SIG-M5 treated with dmso at 0.1 percent for 504 hours (cell line): ENCODE results near the gene UQCRH.
A peak's percentile ranks its signal among the peaks of the same experiment; 100 is the strongest.

ENCODE experiments used
- DNase-seq: peaks from one replicate; lab custom pipeline; 2025; ENCODE audit not compliant: unreplicated experiment; lab: John Stamatoyannopoulos, UW

Gene UQCRH

DNA sequence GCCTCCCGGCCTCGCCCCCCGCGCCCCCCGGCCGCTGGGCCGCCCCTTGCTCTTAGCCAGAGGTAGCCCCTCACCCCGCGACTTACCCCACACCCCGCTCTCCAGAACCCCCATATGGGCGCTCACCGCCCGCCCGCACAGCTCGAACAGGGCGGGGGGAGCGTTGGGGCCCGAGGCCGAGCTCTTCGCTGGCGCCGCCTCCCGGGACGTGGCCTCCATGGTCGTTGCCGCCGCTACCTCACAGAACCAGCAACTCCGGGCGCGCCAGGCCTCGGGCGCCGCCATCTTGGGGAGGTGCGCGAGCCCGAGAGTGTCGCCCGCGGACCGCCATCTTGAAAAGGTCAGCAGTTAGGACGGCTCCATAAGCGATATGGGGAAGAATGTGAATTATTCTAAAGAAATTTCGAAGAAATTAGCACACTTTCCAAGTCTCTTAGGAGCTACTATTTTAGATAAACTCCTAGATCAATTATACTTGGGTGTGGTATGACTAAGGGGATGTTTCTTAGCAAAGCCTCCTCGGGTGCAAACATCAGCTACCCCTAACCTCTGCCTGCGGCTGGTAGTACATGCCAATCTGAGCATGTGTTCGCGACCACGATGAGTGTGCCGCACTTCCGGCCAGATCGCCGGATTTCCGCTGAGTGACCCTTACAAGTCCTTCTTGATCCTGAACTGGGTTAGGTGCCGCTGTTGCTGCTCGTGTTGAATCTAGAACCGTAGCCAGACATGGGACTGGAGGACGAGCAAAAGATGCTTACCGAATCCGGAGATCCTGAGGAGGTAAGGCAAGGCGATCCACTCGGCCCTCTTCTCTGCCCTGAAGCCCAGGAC is at the start of gene UQCRH, which contains the start of gene LRRC41:
Gene UQCRH (plus strand): TSS at position 661 of the 834 bp plus-strand sequence. CDS start 69 bp downstream, at position 730.
Gene LRRC41 (minus strand): TSS at position 579 of the 834 bp plus-strand sequence. CDS start 294 bp downstream, at position 285.
- DNase-seq, result peak; percentile 92

DNA sequence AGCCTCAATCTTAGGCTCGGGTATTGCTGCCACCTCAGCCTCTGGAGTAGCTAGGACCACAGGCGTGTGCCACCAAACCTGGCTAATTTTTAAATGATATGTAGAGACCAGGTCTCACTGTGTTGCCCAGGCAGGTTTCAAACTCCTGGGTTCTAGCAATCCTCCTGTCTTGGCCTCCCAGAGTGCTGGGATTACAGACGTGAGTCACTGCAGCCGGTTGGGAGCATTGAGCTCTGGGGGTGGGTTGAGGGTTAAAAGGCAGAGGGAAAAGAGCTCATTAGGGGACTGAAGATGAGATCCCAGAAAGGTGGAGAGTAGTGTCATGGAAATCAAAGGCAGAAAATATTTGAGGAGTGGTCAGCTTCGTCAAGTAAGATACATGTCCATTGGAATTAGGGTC is 48.8 kb upstream of the UQCRH start:
- no peak for DNase-seq

DNA sequence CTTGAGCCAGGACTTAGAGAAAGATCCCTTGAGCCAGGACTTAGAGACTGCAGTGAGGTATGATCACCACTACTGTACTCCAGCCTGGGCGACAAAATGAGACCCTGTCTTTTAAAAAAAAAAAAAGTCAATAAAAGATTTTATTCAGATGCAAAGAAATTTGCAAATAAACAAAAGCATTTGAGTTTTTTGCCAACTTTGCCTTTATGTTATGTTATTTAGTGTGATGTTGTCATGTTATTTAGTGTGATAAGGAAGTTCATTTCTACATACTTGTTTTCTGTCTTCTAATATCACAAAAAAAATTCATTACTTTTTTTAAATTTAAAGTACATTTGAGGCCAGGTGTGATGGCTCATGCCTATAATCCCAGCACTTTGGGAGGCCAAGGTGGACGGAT is 47.0 kb upstream of the UQCRH start:
- no peak for DNase-seq

DNA sequence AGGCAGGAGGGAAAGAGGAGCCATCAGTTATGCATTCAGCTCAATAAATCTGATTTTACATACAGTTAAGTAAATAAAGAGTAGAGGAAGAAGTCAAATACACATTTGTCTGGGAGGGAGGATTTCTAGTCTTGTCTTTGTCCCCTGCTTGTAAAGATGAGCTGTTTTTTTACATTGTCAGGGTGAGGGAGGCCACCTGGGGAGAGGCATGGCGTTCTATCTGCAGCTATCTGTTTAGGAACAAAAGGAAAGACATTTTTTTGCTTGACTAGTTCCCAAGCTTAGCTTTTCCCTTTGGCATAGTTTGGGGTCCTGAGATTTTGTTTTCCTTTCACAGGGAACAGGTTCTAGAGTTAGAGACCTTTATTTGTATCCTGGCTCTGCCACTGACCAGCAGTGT is 41.0 kb upstream of the UQCRH start:
- DNase-seq, result no peak

DNA sequence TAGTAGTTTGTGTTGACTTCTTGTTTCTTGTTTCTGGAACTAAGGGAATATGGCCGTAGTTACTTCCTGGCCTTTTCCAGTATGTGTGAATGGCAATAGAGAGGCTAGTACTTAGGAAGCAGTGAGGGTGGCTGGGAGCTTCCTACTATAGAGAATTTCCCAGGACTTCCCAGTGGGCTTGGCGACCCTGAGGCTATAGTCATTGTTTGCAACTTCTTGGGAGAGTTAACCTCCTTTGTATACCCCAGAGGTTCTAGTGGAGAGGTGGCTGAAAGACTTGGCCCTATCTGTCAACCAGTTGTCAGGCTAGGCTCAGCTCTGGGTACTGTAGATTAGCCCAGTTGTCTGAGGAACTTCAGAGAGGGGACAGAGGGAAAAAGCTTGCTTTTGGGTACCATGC is 40.4 kb upstream of the UQCRH start:
- no peak for DNase-seq

DNA sequence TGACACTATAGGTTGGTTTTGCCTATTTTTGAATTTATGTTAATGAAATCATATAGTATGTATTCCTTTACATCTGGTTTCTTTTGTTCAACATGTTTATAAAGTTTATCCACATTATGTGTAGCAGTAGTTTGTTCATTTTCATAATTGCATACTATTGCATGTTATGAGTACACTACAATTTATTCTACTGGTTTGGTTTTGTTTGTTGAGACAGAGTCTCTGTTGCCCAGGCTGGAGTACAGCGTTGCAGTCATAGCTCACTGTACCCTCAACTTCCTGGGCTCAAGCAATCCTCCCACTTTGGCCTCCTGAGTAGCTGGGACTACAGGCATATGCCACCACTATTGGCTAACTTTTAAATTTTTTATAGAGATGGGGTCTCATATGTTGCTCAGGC is 34.9 kb upstream of the UQCRH start:
- DNase-seq, result no peak

DNA sequence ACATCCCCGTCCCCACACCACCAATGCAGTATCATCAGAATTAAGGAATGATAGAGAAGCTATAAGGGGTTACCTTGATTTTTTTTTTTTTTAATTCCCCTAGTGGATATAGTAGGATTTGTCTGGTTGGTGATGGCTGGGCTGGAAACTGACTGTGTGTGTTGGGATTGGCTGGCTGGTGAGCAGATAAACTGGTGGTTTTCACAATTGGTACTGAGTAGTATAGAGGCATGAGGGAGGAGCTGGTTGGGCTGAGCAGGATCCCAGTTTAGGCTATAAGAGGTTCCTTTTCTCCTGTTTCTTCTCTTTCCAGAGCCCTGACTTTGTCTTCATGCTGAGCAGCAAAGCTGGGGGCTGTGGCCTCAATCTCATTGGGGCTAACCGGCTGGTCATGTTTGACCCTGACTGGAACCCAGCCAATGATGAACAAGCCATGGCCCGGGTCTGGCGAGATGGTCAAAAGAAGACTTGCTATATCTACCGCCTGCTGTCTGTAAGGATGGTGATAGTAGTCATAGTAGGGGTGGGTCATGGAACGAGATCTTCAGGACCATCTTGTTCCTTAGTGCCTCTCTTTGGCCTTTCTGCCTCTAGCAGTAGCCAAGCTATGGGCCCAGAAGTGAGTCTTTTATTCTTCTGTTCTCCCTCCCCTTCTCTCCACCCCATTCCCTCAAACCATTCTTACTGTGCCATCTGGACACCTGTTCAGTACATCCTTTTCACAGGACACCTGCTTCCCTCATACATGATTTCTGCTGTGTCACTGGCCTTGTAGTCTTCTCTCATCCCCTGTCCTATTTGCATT is 29.1 kb upstream of the UQCRH start:
- no peak for DNase-seq

DNA sequence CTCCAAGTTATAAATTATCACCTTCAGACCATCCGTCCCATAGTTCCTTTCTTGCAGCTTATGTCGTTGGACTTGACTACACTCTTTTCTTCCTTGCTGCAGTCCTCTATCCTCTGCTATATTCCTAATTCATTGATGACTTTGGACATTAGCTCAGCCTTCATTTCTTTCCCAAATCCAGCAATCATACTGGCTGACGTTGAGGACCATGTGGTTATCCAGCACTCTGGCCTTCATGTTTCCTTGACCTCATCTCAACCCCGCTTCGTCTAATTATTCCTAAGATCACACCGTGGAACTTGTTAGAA is 28.5 kb upstream of the UQCRH start:
- no peak for DNase-seq

DNA sequence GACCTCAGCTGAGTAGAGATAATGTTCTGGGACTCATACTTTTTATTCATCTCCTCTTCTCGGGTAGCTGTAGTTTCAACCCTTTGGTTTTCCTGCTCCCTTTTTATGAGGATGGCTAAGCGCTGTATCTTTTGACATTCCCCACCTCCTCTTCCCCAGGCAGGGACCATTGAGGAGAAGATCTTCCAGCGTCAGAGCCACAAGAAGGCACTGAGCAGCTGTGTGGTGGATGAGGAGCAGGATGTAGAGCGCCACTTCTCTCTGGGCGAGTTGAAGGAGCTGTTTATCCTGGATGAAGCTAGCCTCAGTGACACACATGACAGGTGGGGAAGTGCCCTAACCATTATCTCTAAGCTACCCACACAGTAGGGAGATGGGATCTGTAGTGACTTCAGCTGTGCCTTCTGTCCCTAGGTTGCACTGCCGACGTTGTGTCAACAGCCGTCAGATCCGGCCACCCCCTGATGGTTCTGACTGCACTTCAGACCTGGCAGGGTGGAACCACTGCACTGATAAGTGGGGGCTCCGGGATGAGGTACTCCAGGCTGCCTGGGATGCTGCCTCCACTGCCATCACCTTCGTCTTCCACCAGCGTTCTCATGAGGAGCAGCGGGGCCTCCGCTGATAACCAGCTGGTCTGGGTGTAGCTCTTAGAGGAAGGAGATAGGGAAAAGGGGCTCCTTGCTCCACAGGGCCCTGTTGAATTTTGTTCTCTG is 25.7 kb upstream of the UQCRH start:
- no peak for DNase-seq

DNA sequence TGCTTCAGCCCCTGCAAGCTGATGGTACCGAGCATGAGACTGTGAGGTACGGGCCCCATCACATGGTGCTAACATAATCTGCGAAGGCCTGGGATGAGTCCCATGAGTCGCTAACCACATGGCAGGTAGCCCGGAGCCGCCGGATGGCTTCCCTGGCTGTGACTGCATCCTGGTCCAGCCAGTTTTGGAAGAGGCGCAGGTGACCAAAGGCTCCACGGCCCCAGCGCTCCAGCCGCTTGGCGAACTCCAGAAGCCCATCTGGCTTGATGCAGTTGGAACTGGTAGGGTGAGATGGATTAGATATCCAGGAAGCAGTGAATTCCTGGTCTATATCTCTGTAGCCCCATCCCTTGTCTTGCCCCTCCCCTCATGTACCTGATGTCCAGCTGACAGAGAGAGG is 24.7 kb upstream of the UQCRH start:
- DNase-seq, result no peak

DNA sequence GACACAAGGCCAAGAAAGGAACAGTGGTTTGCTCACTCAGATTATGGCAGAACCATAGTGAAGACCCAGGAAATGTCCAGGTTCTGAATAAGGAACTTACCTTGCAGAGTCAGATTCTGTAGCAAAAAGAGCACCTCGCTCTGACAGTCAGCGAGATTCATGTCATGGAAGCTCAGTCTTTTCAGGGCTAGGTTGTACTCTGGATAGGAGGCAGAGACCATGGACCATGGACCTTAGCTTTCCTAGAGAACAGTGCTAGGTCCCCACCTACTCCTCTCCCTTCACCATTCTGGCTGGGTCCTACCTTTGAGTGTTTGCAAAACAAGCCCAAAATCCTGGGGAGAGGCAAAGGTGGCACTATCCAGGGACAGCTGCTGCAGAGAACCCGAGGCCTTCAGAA is 23.4 kb upstream of the UQCRH start:
- no peak for DNase-seq

DNA sequence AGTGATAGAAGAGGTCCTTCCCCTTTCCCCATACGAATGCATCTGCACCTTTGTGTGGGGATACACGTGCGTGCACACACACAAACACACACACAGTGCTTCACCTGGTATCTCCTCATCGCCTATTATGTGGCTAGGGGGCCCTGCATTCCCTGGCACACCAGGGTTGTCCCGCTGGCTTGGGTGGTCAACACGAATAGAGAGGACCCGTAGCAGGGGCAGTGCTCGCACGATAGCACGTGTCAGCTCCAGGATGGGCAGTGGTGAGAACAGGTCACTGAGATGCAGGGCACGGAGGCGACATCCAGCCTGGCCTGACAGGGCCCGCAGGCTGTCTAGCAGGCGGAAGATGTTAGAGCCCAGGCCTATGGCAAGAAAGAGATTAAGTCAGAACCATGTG is 22.5 kb upstream of the UQCRH start:
- DNase-seq, result no peak

DNA sequence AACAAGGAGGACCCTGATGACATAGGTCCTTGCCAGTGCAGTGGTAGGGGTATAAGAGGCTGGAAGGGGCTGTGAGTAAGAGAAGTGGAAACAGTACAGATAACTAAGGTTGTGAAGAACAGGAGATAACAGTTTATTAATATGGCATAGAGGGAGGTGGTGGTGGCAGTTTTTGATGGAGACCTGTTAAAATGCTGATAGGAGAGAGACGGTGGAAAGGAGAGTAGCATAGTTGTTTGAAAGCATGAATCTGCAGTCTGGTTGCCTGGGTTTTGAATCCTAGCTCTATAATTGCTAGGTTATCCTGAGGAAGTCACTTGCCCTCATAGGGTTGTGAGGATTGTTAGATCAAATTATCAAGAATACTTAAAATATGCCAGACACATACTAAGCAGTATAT is 19.4 kb upstream of the UQCRH start:
- no peak for DNase-seq

DNA sequence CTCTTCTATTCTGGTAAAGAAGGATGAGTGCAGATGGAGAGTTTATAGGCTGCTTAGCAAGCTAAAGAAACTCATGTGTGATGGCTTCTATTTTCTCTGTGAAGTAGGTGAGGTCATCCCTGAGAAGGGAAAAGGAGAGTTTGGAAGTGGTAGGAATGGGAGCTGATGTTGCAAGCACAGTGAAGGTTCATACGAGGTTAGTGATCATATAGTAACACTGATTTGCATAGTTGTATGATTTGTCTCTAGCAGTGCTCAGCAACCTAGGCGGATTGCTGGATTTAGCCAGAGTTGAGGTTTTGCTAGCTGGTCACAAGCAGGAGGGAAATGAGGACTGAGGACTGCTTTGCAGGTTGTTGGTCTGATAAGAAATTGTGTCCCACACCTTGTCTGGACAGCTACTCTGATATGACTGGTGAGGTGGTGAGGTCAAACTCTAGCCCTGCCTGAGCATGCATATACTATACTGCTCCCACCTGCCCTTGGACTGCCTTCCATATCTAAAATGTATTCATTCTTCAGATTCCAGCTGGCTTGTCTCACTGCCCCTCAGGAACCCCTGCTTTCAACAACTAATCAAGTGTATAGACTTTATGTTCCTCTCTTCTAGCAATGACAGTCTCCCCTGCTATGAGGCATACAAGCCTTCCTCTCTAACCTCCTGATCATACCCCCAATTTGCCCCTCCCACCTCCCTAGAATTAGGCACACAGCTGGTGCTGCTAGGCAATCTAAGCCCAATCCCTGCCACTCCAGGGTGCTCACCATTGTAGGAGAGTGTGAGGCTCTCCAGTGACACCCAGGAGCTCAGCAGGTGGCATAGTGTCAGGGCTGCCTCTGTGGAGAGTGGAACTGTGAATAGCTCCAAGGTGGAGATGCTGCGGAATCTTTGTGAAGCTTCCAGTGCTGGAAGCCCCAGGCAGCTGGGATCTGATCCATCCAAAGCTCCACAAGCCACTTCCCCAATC is 18.6 kb upstream of the UQCRH start:
- no peak for DNase-seq

DNA sequence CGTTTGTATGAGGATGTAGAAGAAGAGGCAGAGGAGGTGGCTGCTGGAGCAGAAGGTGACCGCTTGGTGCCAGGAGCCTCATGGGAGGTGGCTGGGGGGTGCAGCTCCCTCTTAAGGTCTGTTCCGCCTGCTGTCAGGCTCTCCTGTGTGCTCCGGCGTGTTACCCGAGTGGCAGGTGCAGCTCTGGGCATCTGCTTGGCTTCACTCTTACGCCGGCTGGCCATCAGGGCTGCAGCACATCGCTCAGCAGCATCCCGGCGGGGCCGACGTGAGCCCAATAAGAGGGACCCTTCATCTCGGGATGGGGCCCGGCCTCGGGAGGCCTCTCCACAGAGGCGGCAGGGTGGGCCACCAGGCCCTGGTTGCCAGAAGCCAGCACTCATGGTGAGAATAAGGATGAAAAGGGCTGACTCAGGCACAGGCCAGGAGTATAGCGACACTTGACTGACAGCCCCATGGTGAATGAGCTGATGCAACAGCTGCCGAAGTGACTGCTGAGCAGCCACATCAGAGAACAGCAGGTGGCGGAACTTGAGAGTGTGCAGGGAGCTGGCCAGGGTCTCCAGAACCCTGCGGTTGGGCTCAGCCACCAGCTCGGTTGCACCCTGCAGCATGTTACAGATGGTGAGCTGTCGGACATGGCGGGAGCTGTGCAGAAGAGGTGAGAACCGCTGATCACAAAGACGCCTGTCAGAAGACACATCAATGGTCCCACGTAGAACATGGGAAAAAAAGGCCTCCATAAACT is 17.6 kb upstream of the UQCRH start:
- no peak for DNase-seq

DNA sequence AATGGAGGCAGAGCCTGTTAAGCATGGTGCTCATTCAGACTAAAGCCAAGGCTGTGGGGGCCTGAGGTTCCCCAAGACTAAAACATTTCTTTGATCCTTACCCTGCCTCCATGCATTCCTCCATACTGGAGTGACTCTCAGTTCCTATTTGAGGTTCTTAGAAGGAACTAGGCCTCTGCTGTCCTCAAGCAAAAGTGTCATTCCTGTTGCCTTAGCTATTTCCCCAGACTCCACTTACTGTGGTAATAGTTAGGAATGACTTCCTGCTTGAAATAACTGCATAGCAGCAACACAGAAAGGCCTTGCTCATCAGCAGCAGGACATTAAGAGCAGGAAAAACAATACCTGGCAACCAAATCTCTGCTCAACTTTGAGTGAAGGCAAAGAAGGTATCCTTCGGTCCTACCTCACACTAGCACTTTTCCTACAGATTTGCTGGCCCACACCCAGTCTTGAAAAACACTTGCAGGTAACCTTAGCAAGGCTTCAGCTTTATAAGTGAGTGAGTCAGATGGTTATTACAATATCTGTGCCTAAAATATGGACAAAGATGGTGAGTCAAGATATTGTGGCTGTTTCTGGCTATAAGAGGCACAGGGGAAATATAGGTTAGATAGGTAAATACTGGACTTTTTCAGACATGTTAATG is 14.9 kb upstream of the UQCRH start:
- no peak for DNase-seq

DNA sequence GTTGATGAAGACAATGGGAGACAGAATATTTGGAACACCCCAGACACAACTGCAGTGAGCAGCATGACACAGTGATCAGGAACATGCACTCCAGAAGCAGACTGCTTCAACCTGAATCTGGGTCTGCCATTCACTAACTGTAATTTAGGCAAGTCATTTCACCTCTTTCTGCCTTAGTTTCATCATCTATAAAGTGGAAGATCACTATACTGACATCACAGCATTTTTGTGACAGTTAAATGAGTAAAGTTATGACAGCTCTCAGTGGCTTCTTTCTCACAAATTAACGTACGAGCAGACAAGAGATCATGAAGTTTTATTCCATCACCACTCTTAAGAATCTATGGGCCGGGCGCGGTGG is 14.4 kb upstream of the UQCRH start:
- DNase-seq, result no peak

DNA sequence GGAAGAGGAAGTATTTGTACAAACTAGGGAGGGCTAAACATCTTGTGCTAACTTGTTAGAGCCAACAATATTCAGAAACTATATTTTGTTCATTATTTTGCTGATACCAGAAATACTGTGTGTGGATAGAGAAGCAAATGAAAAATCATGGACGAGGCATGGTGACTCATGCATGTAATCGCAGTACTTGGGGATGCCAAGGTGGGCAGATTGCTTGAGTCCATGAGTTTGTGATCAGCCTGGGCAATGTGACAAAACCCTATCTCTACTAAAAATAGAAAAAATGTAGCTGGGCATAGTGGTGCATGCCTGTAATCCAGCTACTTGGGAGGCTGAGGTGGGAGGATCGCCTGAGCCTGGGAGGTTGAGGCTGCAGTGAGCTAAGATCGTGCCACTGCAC is 13.5 kb upstream of the UQCRH start:
- DNase-seq, result no peak

DNA sequence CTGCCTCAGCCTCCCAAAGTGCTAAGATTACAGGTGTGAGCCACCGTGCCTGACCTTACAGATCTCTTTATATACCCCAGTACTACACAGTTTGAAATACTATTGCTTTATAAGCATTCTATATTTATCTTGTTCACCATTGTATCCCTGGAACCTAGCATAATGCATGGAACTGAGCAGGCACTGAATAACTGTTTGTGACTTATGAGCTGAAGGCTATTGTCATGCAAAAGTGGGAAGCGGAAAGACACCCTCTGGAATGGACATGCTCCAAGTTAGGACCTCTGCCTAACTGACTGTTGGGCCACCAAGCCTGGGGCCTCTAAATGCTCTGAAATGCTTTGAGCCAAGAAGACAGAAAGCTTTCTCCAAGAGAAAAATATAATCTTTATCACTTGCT is 8.2 kb upstream of the UQCRH start:
- no peak for DNase-seq

DNA sequence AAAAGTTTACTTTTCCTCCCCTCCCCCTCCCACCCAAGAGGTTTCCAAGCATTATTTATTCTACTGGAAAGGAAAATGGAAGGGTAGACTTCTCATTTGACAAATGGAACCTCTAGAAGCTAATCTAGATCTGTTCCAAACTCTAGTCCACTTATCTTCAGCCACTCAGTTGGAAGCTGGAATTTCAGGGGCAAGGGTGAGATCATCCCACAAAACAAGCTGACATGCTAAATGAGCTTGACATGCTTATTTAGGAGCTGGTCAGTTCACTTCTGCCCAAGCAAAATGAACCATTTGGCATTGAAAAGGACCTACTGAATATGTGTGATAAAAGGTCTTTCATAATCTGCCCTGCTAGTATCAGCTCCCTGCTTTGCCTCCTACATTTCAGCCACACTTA is 5.1 kb upstream of the UQCRH start:
- DNase-seq, result no peak
